SU-DHL-6 (cell line): ENCODE data around the gene TADA2B.

Experiments used
- CTCF ChIP-seq: fragments of 200-600 bp; sonication (generic); IDR thresholded peaks from one replicate; pipeline ENCODE4 v1.5.1; 2017; ENCODE audit warnings: antibody characterized with exemption, mild to moderate bottlenecking, low read length, moderate library complexity; ENCODE audit not compliant: insufficient read depth, poor library complexity, severe bottlenecking
- EZH2phosphoT487 ChIP-seq: fragments of 200-600 bp; sonication (generic), shearing (Covaris generic); conservative IDR thresholded peaks from 2 replicates; pipeline ENCODE4 v1.6.1; 2018; ENCODE audit warnings: mild to moderate bottlenecking, antibody characterized with exemption, low read length, moderate library complexity, mixed read lengths

GRCh38 chr4:6996481-6996880 lies 46.7 kb upstream of the TADA2B start:
- TF ChIP-seq CTCF: no peak
- no peak for TF ChIP-seq EZH2phosphoT487
